Lower leg skin (tissue), 4 donors: ENCODE measurements around the gene IZUMO1R. TPM values are rescaled to one million over a fixed set of nuclear protein-coding genes. Genes with fewer than 3 reads are reported as not detected.

Source experiments
- DNase-seq, 2 donors: peaks; one replicate each; pipeline ENCODE4 v3.0.0-alpha.2; 2019; ENCODE audit warnings: low spot score in 2 of 2
- H3K4me3 ChIP-seq: fragments of 200-600 bp; sonication (generic); 2 replicates; pipeline ENCODE4 v1.5.1; 2017; ENCODE audit warnings: mild to moderate bottlenecking, low read depth; ENCODE audit not compliant: poor library complexity, severe bottlenecking
- CTCF ChIP-seq, 3 donors: fragments of 450-650 bp; IDR thresholded peaks; one replicate each; pipeline ENCODE4 v1.5.1; 2016; ENCODE audit warnings: antibody characterized with exemption in 3 of 3, mild to moderate bottlenecking in 3 of 3, moderate library complexity in 2 of 3
- POLR2A ChIP-seq, 2 donors: fragments of 450-650 bp; IDR thresholded peaks; one replicate each; pipeline ENCODE4 v1.6.1; 2016 to 2017; ENCODE audit warnings: antibody characterized with exemption in 2 of 2, mild to moderate bottlenecking in 1 of 2, moderate library complexity in 1 of 2
- WGBS, 2 donors: methylation state at CpG; one replicate each; pipeline ENCODE4 v1.1.5; 2018; 5-methylcytosine and 5-hydroxymethylcytosine counted together
- intact Hi-C: fragments of 100-400 bp; cut with DNase I; formaldehyde crosslinking; loops from one replicate; pipeline ENCODE4 v1.15.0; 2023; ENCODE audit warnings: low total_unique reads
- total RNA-seq, 4 donors: library from RNA; depleted of rRNA; stranded (reverse); fragments of >200 nt; gene quantifications; one replicate each; pipeline ENCODE4 v1.1.0, GENCODE V29; 2016

The IZUMO1R gene
- total RNA-seq, 4 donors from 2014 or later: not detected

- DNase-seq: no peak
- TF ChIP-seq CTCF (IDR thresholded peaks at IDR 0.05): no peak
- no peak overlapping the region for H3K4me3 ChIP-seq
- 63 to 71% methylated on average over 4 of the region's 4 CpGs for WGBS, 2 donors
- intact Hi-C loops: no loop called here
Observed at GRCh38 chr11:94314064-94314463, 9.7 kb downstream of the IZUMO1R start.

DNA sequence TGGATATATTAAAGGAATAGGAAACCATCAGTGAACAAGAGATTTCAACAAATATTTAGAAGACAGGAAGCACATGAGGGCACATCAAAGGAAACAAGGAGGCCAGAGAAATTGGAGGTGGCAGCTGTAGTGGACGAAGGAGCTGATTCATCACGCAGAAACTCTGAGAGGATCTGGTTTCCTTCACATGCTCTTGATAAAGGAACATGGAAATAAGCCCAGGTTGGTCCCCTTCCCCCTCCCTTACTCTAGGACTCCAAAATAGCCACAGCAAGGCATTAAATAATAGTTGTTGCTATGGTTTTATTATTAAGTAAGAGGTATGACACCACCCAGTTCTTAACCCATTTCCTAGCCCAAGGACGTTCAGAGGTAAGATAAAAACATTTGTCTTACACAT is 11.3 kb downstream of the IZUMO1R start:
- intact Hi-C loops: no loop called here

GRCh38 chr11:94322501-94322900 is 18.1 kb downstream of the IZUMO1R start:
- H3K4me3 ChIP-seq: no peak overlapping the region
- intact Hi-C loops: no loop called here
- WGBS, 2 donors: 58 to 73% methylated on average over 3 of the region's 3 CpGs
- TF ChIP-seq POLR2A (IDR thresholded peaks at IDR 0.05) (no peak), CTCF (IDR thresholded peaks at IDR 0.05) (no peak)
- DNase-seq: no peak

More for the DNA sequence above, 11.3 kb downstream of the IZUMO1R start:
- 33 to 40% methylated on average over 3 of the region's 3 CpGs for WGBS, 2 donors
- DNase-seq: no peak
- TF ChIP-seq POLR2A (IDR thresholded peaks at IDR 0.05): no peak
- TF ChIP-seq CTCF (IDR thresholded peaks at IDR 0.05): no peak
- no peak overlapping the region for H3K4me3 ChIP-seq

- no peak for DNase-seq
- intact Hi-C loops: no loop called here
- WGBS, 2 donors: 28 to 40% methylated on average over 1 of the region's 1 CpG
- TF ChIP-seq CTCF (IDR thresholded peaks at IDR 0.05): no peak
- no peak for TF ChIP-seq POLR2A (IDR thresholded peaks at IDR 0.05)
- H3K4me3 ChIP-seq: no peak overlapping the region
Observed at GRCh38 chr11:94325681-94326080, 21.3 kb downstream of the IZUMO1R start.

DNA sequence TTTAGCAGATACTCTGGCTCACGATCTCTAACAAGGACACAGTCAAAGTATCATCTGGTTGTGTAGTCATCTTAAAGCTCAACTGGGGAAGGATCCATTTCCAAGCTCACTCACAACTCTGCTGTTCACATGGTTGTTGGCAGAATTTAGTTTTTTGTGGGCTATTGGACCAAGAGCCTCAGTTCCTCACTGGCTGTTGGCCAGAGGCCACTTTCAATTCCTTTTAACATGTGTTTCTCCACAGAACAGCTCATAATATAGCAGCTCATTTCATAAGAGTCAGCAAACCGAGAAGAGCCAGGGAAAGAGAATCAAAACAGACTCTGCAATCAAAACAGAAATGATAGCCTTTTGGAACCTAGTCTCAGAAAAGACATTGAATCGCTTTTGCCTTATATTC is 22.6 kb downstream of the IZUMO1R start:
- no peak for DNase-seq
- intact Hi-C loops: no loop called here
- 48 to 53% methylated on average over 3 of the region's 3 CpGs for WGBS, 2 donors
- no peak overlapping the region for H3K4me3 ChIP-seq
- no peak for TF ChIP-seq CTCF (IDR thresholded peaks at IDR 0.05)
- TF ChIP-seq POLR2A (IDR thresholded peaks at IDR 0.05): no peak

DNA sequence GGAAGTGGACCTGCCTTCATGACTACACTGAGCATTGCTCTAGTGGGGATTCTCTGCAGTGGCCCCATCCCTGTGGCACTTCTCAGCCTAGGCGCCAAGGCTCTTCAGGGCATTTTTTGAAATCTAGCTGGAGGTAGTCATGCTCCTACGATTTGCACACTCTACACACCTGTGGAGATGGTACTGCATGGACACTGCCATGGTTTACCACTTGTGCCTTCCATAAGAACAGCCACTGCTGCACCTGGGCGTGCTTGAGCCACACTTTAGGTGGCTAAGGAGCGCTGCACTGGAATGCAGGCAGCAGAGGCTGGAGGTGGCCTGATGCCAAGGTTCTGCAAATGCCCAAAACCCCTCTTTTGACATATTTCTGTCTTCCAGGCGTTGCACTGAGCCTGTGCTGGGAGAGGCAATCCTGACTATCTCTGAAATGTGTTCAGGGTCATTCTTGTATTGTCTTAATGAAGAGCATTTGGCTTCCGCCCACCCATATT is 24.3 kb downstream of the IZUMO1R start:
- no peak for DNase-seq
- intact Hi-C loops: no loop called here
- no peak for TF ChIP-seq CTCF (IDR thresholded peaks at IDR 0.05)
- TF ChIP-seq POLR2A (IDR thresholded peaks at IDR 0.05): no peak
- H3K4me3 ChIP-seq: no peak overlapping the region
- 83 to 86% methylated on average over 6 of the region's 6 CpGs for WGBS, 2 donors
